Liver (tissue), 9 donors: ENCODE measurements around the gene ADM2. TPM values are rescaled to one million over a fixed set of nuclear protein-coding genes. Genes with fewer than 3 reads are reported as not detected.

Source experiments
- DNase-seq: peaks from one replicate; pipeline ENCODE4 v3.0.0-alpha.2; 2017; ENCODE audit warnings: low spot score
- H3K27ac ChIP-seq, 2 donors: one replicate each; pipeline ENCODE4 v1.7.0; 2013; ENCODE audit warnings: inconsistent platforms in 2 of 2, low read length in 2 of 2, control low read depth in 1 of 2, low read depth in 1 of 2, mild to moderate bottlenecking in 1 of 2
- H3K27me3 ChIP-seq, 4 donors: one replicate each; pipeline versions ENCODE4 v1.6.1 to v1.7.0; 2013; ENCODE audit warnings: low read length in 3 of 4, inconsistent platforms in 1 of 4, mild to moderate bottlenecking in 1 of 4, moderate library complexity in 1 of 4; ENCODE audit not compliant: control insufficient read depth in 4 of 4, insufficient read depth in 4 of 4
- H3K36me3 ChIP-seq, 4 donors: one replicate each; pipeline versions ENCODE4 v1.6.1 to v1.7.0; 2013; ENCODE audit warnings: low read length in 3 of 4, mild to moderate bottlenecking in 3 of 4, low read depth in 1 of 4, moderate library complexity in 1 of 4; ENCODE audit not compliant: control insufficient read depth in 4 of 4, insufficient read depth in 3 of 4
- H3K4me1 ChIP-seq, 4 donors: one replicate each; pipeline versions ENCODE4 v1.6.1 to v1.7.0; 2013; ENCODE audit warnings: low read length in 3 of 4, mild to moderate bottlenecking in 3 of 4, moderate library complexity in 1 of 4; ENCODE audit not compliant: control insufficient read depth in 4 of 4, insufficient read depth in 4 of 4
- H3K4me3 ChIP-seq, 3 donors: one replicate each; pipeline versions ENCODE4 v1.6.1 to v1.7.0; 2013; ENCODE audit warnings: low read length in 3 of 3, control low read depth in 1 of 3, low read depth in 1 of 3, mild to moderate bottlenecking in 1 of 3
- H3K9ac ChIP-seq, 2 donors: one replicate each; pipeline ENCODE4 v1.7.0; 2013; ENCODE audit warnings: low read length in 2 of 2, mild to moderate bottlenecking in 2 of 2, moderate library complexity in 2 of 2, control low read depth in 1 of 2, low read depth in 1 of 2
- H3K9me3 ChIP-seq, 4 donors: one replicate each; pipeline versions ENCODE4 v1.6.1 to v1.7.0; 2013; ENCODE audit warnings: low read length in 3 of 4; ENCODE audit not compliant: control insufficient read depth in 4 of 4
- CTCF ChIP-seq: fragments of 150-350 bp; IDR thresholded peaks from 2 replicates; pipeline ENCODE4 v1.5.1; 2017; ENCODE audit warnings: improper control_type of control experiment, low read depth, low read length; ENCODE audit not compliant: missing input control
- EGR1 ChIP-seq, 2 donors: IDR thresholded peaks; 2 replicates each; pipeline ENCODE4 v1.6.1; 2016 to 2018; ENCODE audit warnings: antibody characterized with exemption in 2 of 2, low read depth in 2 of 2
- FOXA1 ChIP-seq: IDR thresholded peaks from 2 replicates; pipeline ENCODE4 v1.6.1; 2016; ENCODE audit warnings: antibody characterized with exemption
- GABPA ChIP-seq, 2 donors: IDR thresholded peaks in 1 of 2; conservative IDR thresholded peaks in 1 of 2; 2 replicates each; pipeline ENCODE4 v1.6.1; 2016; ENCODE audit warnings: antibody characterized with exemption in 2 of 2, mild to moderate bottlenecking in 1 of 2, moderate library complexity in 1 of 2
- HNF4A ChIP-seq, 2 donors: conservative IDR thresholded peaks; 2 replicates each; pipeline ENCODE4 v1.6.1; 2016; ENCODE audit warnings: antibody characterized with exemption in 2 of 2, mild to moderate bottlenecking in 2 of 2
- JUND ChIP-seq, 2 donors: IDR thresholded peaks; 2 replicates each; pipeline ENCODE4 v1.6.1; 2016; ENCODE audit warnings: antibody characterized with exemption in 2 of 2
- NR2F2 ChIP-seq: IDR thresholded peaks from 2 replicates; pipeline ENCODE4 v1.6.1; 2016; ENCODE audit warnings: antibody characterized with exemption
- RAD21 ChIP-seq, 2 donors: IDR thresholded peaks; 2 replicates each; pipeline ENCODE4 v1.6.1; 2016; ENCODE audit warnings: antibody characterized with exemption in 2 of 2, mild to moderate bottlenecking in 2 of 2
- RXRA ChIP-seq, 2 donors: IDR thresholded peaks; 2 replicates each; pipeline ENCODE4 v1.6.1; 2017 to 2018; ENCODE audit warnings: antibody characterized with exemption in 2 of 2, mild to moderate bottlenecking in 1 of 2
- SP1 ChIP-seq: IDR thresholded peaks from 2 replicates; pipeline ENCODE4 v1.6.1; 2018; ENCODE audit warnings: antibody characterized with exemption, mild to moderate bottlenecking
- TAF1 ChIP-seq: conservative IDR thresholded peaks from 2 replicates; pipeline ENCODE4 v1.6.1; 2016; ENCODE audit warnings: antibody characterized with exemption, mild to moderate bottlenecking
- ZBTB33 ChIP-seq: IDR thresholded peaks from 2 replicates; pipeline ENCODE4 v1.6.1; 2016; ENCODE audit warnings: antibody characterized with exemption
- WGBS: extraction: QIAGEN DNeasy Blood & Tissue Kit; methylation state at CpG from one replicate; pipeline ENCODE4 v1.1.7; 2013; 5-methylcytosine and 5-hydroxymethylcytosine counted together
- polyA plus RNA-seq, 2 donors: library from polyadenylated mRNA; stranded (reverse) in 1 of 2; unstranded in 1 of 2; fragments of 200-250 nt in 1 of 2; fragments of >200 nt in 1 of 2; fragmentation: Nextera tagmentation in 1 of 2; extraction: Ambion mirVana in 1 of 2; gene quantifications; one replicate each; pipeline versions ENCODE4 v1.2.1 to v1.2.3, GENCODE V29; 2013 to 2015
- total RNA-seq, 2 donors: library from RNA; depleted of rRNA; stranded (reverse); fragments of >200 nt; gene quantifications; one replicate each; pipeline ENCODE4 v1.2.3, GENCODE V29; 2014
- donor health status: healthy.
- donor health status: healthy.
- donor health status: healthy.
- donor health status: healthy.
- donor health status: healthy.

The ADM2 gene
- total and polyA plus RNA-seq, 4 donors, result 0.79 to 2.8 (median 1.3) TPM

- Histone ChIP-seq H3K27me3 (no peaks in the 10 kb centered on the region), H3K9ac (peak overlapping the region in 1 of 2 donors; percentile 24), H3K4me3 (peak overlapping the region; percentile 38 to 74 (median 40)), H3K36me3 (peaks cover 9 to 29% (median 11%) of the 10 kb centered on the region in 4 donors), H3K4me1 (peaks cover 13 to 56% (median 31%) of the 10 kb centered on the region in 4 donors), H3K9me3 (no peaks in the 10 kb centered on the region), H3K27ac (peak overlapping the region; percentile 92 to 96)
- DNase-seq, result no peak
- 4% methylated on average over 19 of the region's 19 CpGs for WGBS
- TF ChIP-seq CTCF (no peak), JUND (IDR thresholded peaks at IDR 0.05) (no peak), HNF4A (conservative IDR thresholded peaks at IDR 0.05) (peak; percentile 58 to 72), RAD21 (IDR thresholded peaks at IDR 0.05) (no peak), ZBTB33 (no peak), NR2F2 (no peak), TAF1 (no peak), SP1 (no peak)
Measured at GRCh38 chr22:50524676-50525103, 43.3 kb downstream of the ADM2 start.

- Histone ChIP-seq H3K4me3 (peak within 1 kb of the TSS; percentile 44 to 77 (median 73)), H3K9me3 (no peaks in the 10 kb centered on the region), H3K4me1 (peaks cover 13 to 57% (median 31%) of the 10 kb centered on the region in 4 donors), H3K36me3 (peaks cover 9 to 29% (median 11%) of the 10 kb centered on the region in 4 donors), H3K27me3 (no peaks in the 10 kb centered on the region), H3K9ac (peak within 1 kb of the TSS; percentile 24 to 59), H3K27ac (peak within 1 kb of the TSS; percentile 92 to 96)
- peak; percentile 96 for DNase-seq
- WGBS, result under 1% methylated on average over 84 of the region's 84 CpGs
- TF ChIP-seq FOXA1 (no peak), GABPA (IDR thresholded peaks at IDR 0.05 in 1 of 2, conservative IDR thresholded peaks at IDR 0.05 in 1 of 2) (no peak), RAD21 (IDR thresholded peaks at IDR 0.05) (peak; percentile 15 to 48), TAF1 (no peak), NR2F2 (peak; percentile 6), JUND (IDR thresholded peaks at IDR 0.05) (no peak), RXRA (IDR thresholded peaks at IDR 0.05) (peak; percentile 88 to 95), HNF4A (conservative IDR thresholded peaks at IDR 0.05) (no peak), SP1 (peak; percentile 45), CTCF (peak; percentile 21), EGR1 (IDR thresholded peaks at IDR 0.05; ENCODE audit: low read depth in 2 of 2) (peak; percentile 59 to 84)
Measured at GRCh38 chr22:50525104-50525857, 43.9 kb downstream of the ADM2 start, which contains the start of gene SCO2. SCO2 (minus strand) TSS chr22:50525598; CDS start chr22:50524411, 1,187 bp downstream.
